ENCODE measurements around the gene XRN1. TPM values are rescaled to one million over a fixed set of nuclear protein-coding genes. Genes with fewer than 3 reads are reported as not detected.

The XRN1 gene
- total RNA-seq, 4 donors from 2014 or later: 32.0 to 43.8 (median 35.6) TPM

DNA sequence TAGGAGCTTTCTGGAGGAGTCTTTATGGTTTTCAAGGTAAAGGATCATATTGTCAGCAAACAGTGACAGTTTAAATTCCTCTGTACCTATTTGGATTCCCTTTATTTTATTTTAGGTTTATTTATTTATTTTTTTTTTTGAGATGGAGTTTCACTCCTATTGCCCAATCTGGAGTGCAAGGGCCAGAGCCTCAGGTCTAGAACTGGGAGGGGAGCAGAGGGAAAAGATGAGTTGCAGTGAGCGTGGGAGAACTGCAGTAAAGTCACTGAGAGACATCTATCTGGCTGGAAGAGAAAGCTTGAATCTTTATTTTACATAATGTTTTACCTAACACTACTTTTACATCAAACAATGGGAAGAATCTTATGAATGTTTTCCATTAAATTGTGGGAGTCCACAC, 172.9 kb downstream of the XRN1 start:
- no peak overlapping the region for H3K4me3 ChIP-seq (ENCODE audit: low read depth, poor library complexity, severe bottlenecking)
- TF ChIP-seq POLR2A (IDR thresholded peaks at IDR 0.05): no peak
- TF ChIP-seq, protein P1, sequence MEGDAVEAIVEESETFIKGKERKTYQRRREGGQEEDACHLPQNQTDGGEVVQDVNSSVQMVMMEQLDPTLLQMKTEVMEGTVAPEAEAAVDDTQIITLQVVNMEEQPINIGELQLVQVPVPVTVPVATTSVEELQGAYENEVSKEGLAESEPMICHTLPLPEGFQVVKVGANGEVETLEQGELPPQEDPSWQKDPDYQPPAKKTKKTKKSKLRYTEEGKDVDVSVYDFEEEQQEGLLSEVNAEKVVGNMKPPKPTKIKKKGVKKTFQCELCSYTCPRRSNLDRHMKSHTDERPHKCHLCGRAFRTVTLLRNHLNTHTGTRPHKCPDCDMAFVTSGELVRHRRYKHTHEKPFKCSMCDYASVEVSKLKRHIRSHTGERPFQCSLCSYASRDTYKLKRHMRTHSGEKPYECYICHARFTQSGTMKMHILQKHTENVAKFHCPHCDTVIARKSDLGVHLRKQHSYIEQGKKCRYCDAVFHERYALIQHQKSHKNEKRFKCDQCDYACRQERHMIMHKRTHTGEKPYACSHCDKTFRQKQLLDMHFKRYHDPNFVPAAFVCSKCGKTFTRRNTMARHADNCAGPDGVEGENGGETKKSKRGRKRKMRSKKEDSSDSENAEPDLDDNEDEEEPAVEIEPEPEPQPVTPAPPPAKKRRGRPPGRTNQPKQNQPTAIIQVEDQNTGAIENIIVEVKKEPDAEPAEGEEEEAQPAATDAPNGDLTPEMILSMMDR (IDR thresholded peaks at IDR 0.05): no peak
- WGBS, 2 donors: 86 to 95% methylated on average over 1 of the region's 1 CpG
- no peak for DNase-seq (ENCODE audit: low spot score in 2 of 2)
- intact Hi-C loops (cut with DNase I; ENCODE audit: low total_unique reads): no loop called here

- H3K4me3 ChIP-seq (ENCODE audit: low read depth, poor library complexity, severe bottlenecking): no peak overlapping the region
- DNase-seq (ENCODE audit: low spot score in 2 of 2): no peak
- TF ChIP-seq POLR2A (IDR thresholded peaks at IDR 0.05): no peak
- TF ChIP-seq, protein P1 (IDR thresholded peaks at IDR 0.05): no peak
- intact Hi-C loops (cut with DNase I; ENCODE audit: low total_unique reads): no loop called here
Measured at GRCh38 chr3:142273501-142273900, 174.3 kb downstream of the XRN1 start.

DNA sequence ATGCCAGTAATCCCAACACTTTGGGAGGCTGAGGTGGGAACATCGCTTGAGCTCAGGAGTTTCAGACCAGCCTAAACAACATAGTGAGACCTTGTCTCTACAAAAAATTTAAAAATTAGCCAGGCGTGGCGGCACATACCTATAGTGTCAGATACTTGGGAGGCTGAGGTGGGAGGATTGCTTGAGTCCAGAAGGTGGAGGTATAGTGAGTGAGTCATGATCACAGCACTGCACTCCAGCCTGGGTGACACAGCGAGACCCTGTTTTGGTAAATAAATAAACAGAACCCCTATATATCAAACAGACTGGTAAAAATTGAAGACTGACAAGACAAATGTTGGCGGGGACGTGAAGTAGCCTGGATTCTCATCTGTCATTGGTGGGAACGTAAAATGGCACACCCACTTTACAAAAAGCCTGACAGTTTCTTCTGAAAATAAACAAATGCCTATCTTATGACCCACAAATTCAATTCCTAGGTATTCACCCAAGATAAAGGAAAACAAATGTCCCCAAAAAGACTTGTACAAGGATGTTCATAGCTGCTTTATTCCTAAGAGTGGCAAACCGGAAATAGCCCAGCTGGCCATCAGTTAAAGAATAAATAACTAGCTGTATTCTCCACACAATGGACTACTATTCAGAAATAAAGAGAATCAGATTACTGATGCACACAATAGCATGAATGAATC, 175.5 kb downstream of the XRN1 start:
- 91 to 94% methylated on average over 8 of the region's 8 CpGs for WGBS, 2 donors
- TF ChIP-seq, protein P1 (IDR thresholded peaks at IDR 0.05): no peak
- TF ChIP-seq POLR2A (IDR thresholded peaks at IDR 0.05): no peak
- intact Hi-C loops (cut with DNase I; ENCODE audit: low total_unique reads): no loop called here
- no peak for DNase-seq (ENCODE audit: low spot score in 2 of 2)
- H3K4me3 ChIP-seq (ENCODE audit: low read depth, poor library complexity, severe bottlenecking): no peak overlapping the region

DNA sequence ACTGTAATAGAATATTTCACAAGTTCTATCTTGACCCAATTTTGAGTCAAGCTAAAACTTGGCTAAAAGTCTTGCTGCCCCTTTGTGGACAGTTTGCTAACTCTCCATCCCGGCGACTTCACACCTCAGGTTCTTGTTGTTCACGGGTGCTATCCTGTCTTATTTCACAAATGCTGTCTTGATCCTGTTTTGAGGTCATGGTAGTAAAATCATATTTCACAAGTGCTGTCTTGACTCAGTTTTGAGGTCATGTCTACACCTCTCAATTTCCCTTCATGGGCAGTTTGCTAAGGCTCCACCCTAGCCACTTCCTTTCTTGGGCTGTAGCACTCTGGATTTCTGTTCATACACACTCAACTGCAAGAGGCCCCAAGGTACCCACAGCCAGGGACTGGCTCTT, 177.4 kb downstream of the XRN1 start:
- intact Hi-C loops (cut with DNase I; ENCODE audit: low total_unique reads): no loop called here
- 72 to 81% methylated on average over 3 of the region's 3 CpGs for WGBS, 2 donors
- no peak overlapping the region for H3K4me3 ChIP-seq (ENCODE audit: low read depth, poor library complexity, severe bottlenecking)
- DNase-seq (ENCODE audit: low spot score in 2 of 2): no peak
- TF ChIP-seq, protein P1 (IDR thresholded peaks at IDR 0.05): no peak
- no peak for TF ChIP-seq POLR2A (IDR thresholded peaks at IDR 0.05)

GRCh38 chr3:142269767-142270166, 178.1 kb downstream of the XRN1 start:
- 70 to 80% methylated on average over 1 of the region's 1 CpG for WGBS, 2 donors
- intact Hi-C loops (cut with DNase I; ENCODE audit: low total_unique reads): no loop called here
- TF ChIP-seq, protein P1 (IDR thresholded peaks at IDR 0.05): no peak
- TF ChIP-seq POLR2A (IDR thresholded peaks at IDR 0.05): no peak
- no peak for DNase-seq (ENCODE audit: low spot score in 2 of 2)
- H3K4me3 ChIP-seq (ENCODE audit: low read depth, poor library complexity, severe bottlenecking): no peak overlapping the region

- no peak overlapping the region for H3K4me3 ChIP-seq (ENCODE audit: low read depth, poor library complexity, severe bottlenecking)
- WGBS, 2 donors: 76 to 78% methylated on average over 4 of the region's 4 CpGs
- intact Hi-C loops (cut with DNase I; ENCODE audit: low total_unique reads): no loop called here
- TF ChIP-seq POLR2A (IDR thresholded peaks at IDR 0.05): no peak
- TF ChIP-seq, protein P1 (IDR thresholded peaks at IDR 0.05): no peak
- DNase-seq (ENCODE audit: low spot score in 2 of 2): no peak
Measured at GRCh38 chr3:142268426-142268825, 179.4 kb downstream of the XRN1 start.
